ENCODE data around the gene NMT1.

Gene NMT1

GRCh38 chr17:45138911-45139532 lies 77.9 kb downstream of the NMT1 start:
- no peak for DNase-seq

- no peak for DNase-seq
Observed at GRCh38 chr17:45139533-45139920, 78.4 kb downstream of the NMT1 start.

GRCh38 chr17:45143094-45143670 lies 82.1 kb downstream of the NMT1 start:
- no peak for DNase-seq

- no peak for DNase-seq
Observed at GRCh38 chr17:45143767-45144198, 82.7 kb downstream of the NMT1 start.

GRCh38 chr17:45144199-45145034 lies 83.3 kb downstream of the NMT1 start:
- no peak for DNase-seq

GRCh38 chr17:45145035-45145389 lies 83.9 kb downstream of the NMT1 start:
- DNase-seq: no peak

- no peak for DNase-seq
Observed at GRCh38 chr17:45146166-45146565, 85.0 kb downstream of the NMT1 start.

GRCh38 chr17:45146592-45146889 lies 85.4 kb downstream of the NMT1 start:
- DNase-seq: no peak

GRCh38 chr17:45146890-45147580 lies 85.9 kb downstream of the NMT1 start:
- no peak for DNase-seq

- peak; percentile 47 for DNase-seq
Observed at GRCh38 chr17:45147581-45148182, 86.6 kb downstream of the NMT1 start.

- peak; percentile 97 for DNase-seq
Observed at GRCh38 chr17:45148183-45149036, 87.3 kb downstream of the NMT1 start, which contains the start of gene HEXIM1. Gene HEXIM1 (plus strand): TSS chr17:45148475. CDS start chr17:45149191, 716 bp downstream.

GRCh38 chr17:45149037-45149668 lies 88.0 kb downstream of the NMT1 start:
- peak; percentile 42 for DNase-seq

- no peak for DNase-seq
Observed at GRCh38 chr17:45149669-45150664, 88.8 kb downstream of the NMT1 start.

GRCh38 chr17:45150911-45151809 lies 90.0 kb downstream of the NMT1 start:
- no peak for DNase-seq

GRCh38 chr17:45155029-45155428 lies 93.9 kb downstream of the NMT1 start:
- DNase-seq: no peak

- DNase-seq: no peak
Observed at GRCh38 chr17:45155483-45155882, 94.4 kb downstream of the NMT1 start.

- DNase-seq: no peak
Observed at GRCh38 chr17:45156242-45156641, 95.1 kb downstream of the NMT1 start.

All from activated gamma-delta T cell (primary cell).